Astrocyte (in vitro differentiated cells and primary cell): ENCODE data around the gene PIBF1. TPM values are rescaled to one million over a fixed set of nuclear protein-coding genes. Genes with fewer than 3 reads are reported as not detected.
"Not testable (repeated sequence)": the region's sequence is repeated elsewhere in the genome, so short reads cannot be mapped to it uniquely, and the experiment has no call there.

Source experiments
- DNase-seq: peaks from one replicate; pipeline ENCODE4 v3.0.0-alpha.2; 2010; ENCODE audit warnings: low read depth
- FAIRE-seq: peaks from 2 replicates; lab custom pipeline; 2011; peaks lifted over from hg19 to GRCh38; lab: Jason Lieb, UNC
- H2AFZ ChIP-seq: 2 replicates; pipeline ENCODE4 v1.6.0; 2012; ENCODE audit warnings: low read depth, low read length, inconsistent platforms
- H3K27ac ChIP-seq: 2 replicates; pipeline ENCODE4 v1.5.1; 2011; ENCODE audit warnings: low read depth, low read length, inconsistent platforms
- H3K27me3 ChIP-seq: 2 replicates; pipeline ENCODE4 v1.6.0; 2011; ENCODE audit warnings: low read length, inconsistent platforms; ENCODE audit not compliant: insufficient read depth
- H3K36me3 ChIP-seq: 2 replicates; pipeline ENCODE4 v1.5.1; 2011; ENCODE audit warnings: low read length, inconsistent platforms; ENCODE audit not compliant: insufficient read depth
- H3K4me1 ChIP-seq: 2 replicates; pipeline ENCODE4 v1.5.1; 2011; ENCODE audit warnings: low read length, inconsistent platforms; ENCODE audit not compliant: insufficient read depth
- H3K4me2 ChIP-seq: 2 replicates; pipeline ENCODE4 v1.6.0; 2012; ENCODE audit warnings: low read length, inconsistent platforms
- H3K4me3 ChIP-seq: 2 replicates; pipeline ENCODE4 v1.5.1; 2011; ENCODE audit warnings: low read depth, mild to moderate bottlenecking, low read length, inconsistent platforms; ENCODE audit not compliant: insufficient read depth
- H3K79me2 ChIP-seq: 2 replicates; pipeline ENCODE4 v1.6.0; 2012; ENCODE audit warnings: mild to moderate bottlenecking, low read length, inconsistent platforms; ENCODE audit not compliant: insufficient read depth
- H3K9ac ChIP-seq: 2 replicates; pipeline ENCODE4 v1.6.0; 2012; ENCODE audit warnings: mild to moderate bottlenecking, low read length, inconsistent platforms
- H3K9me3 ChIP-seq: 2 replicates; pipeline ENCODE4 v1.5.1; 2012; ENCODE audit warnings: low read depth, mild to moderate bottlenecking, low read length, inconsistent platforms; ENCODE audit not compliant: insufficient read depth
- H4K20me1 ChIP-seq: 2 replicates; pipeline ENCODE4 v1.6.0; 2012; ENCODE audit warnings: low read length, inconsistent platforms; ENCODE audit not compliant: insufficient read depth
- H3K27ac Mint-ChIP-seq: one replicate; pipeline ENCODE4 v1.8.0; 2021; ENCODE audit warnings: mild to moderate bottlenecking, mixed read lengths; ENCODE audit not compliant: unreplicated experiment
- H3K27me3 Mint-ChIP-seq: one replicate; pipeline ENCODE4 v1.8.0; 2021; ENCODE audit warnings: low read depth, mixed read lengths; ENCODE audit not compliant: unreplicated experiment
- H3K36me3 Mint-ChIP-seq: one replicate; pipeline ENCODE4 v1.8.0; 2021; ENCODE audit warnings: low read depth, mixed read lengths; ENCODE audit not compliant: unreplicated experiment
- H3K4me1 Mint-ChIP-seq: one replicate; pipeline ENCODE4 v1.8.0; 2021; ENCODE audit warnings: low read depth, mixed read lengths; ENCODE audit not compliant: unreplicated experiment
- H3K4me3 Mint-ChIP-seq: one replicate; pipeline ENCODE4 v1.8.0; 2021; ENCODE audit warnings: mild to moderate bottlenecking, moderate library complexity, mixed read lengths; ENCODE audit not compliant: unreplicated experiment
- H3K9me3 Mint-ChIP-seq: one replicate; pipeline ENCODE4 v1.8.0; 2021; ENCODE audit warnings: mild to moderate bottlenecking, mixed read lengths; ENCODE audit not compliant: unreplicated experiment
- CTCF ChIP-seq: IDR thresholded peaks from 2 replicates; pipeline ENCODE4 v1.5.1; 2011; ENCODE audit warnings: low read depth, mild to moderate bottlenecking, inconsistent platforms, low read length, moderate library complexity; ENCODE audit not compliant: insufficient read depth
- EZH2 ChIP-seq: IDR thresholded peaks from 2 replicates; pipeline ENCODE4 v1.6.1; 2012; ENCODE audit warnings: mild to moderate bottlenecking, low read length, inconsistent platforms; ENCODE audit not compliant: insufficient read depth
- total RNA-seq: library from RNA; stranded (reverse); gene quantifications from 2 replicates; pipeline ENCODE4 v1.2.1, GENCODE V29; 2021

Gene PIBF1
- total RNA-seq, 1 donor from 2014 or later: 19.3 TPM

GRCh38 chr13:73040484-73040883 is 258.6 kb downstream of the PIBF1 start:
- Histone ChIP-seq H4K20me1 (no peaks in the 10 kb centered on the region), H3K9ac (no peak overlapping the region), H2AFZ (no peak overlapping the region), H3K9me3 (no peaks in the 10 kb centered on the region), H3K4me3 (no peak overlapping the region), H3K36me3 (no peaks in the 10 kb centered on the region), H3K4me1 (no peaks in the 10 kb centered on the region), H3K4me2 (no peak overlapping the region), H3K79me2 (no peaks in the 10 kb centered on the region), H3K27me3 (no peaks in the 10 kb centered on the region), H3K27ac (no peak overlapping the region)
- Mint-ChIP-seq H3K9me3 (no peaks in the 10 kb centered on the region), H3K36me3 (no peaks in the 10 kb centered on the region), H3K4me1 (no peaks in the 10 kb centered on the region), H3K27me3 (no peaks in the 10 kb centered on the region), H3K4me3 (no peak overlapping the region), H3K27ac (no peak overlapping the region)
- DNase-seq (no peak), FAIRE-seq (no peak)
- TF ChIP-seq CTCF (no peak), EZH2 (no peak)

- H3K79me2 ChIP-seq: no peaks in the 10 kb centered on the region
- no peak overlapping the region for H3K27ac ChIP-seq
- no peak overlapping the region for H3K4me2 ChIP-seq
- no peak overlapping the region for H2AFZ ChIP-seq
- no peak overlapping the region for H3K9ac ChIP-seq
- Mint-ChIP-seq H3K4me3 (no peak overlapping the region), H3K27ac (no peak overlapping the region), H3K4me1 (no peaks in the 10 kb centered on the region), H3K27me3 (no peaks in the 10 kb centered on the region), H3K9me3 (no peaks in the 10 kb centered on the region), H3K36me3 (no peaks in the 10 kb centered on the region)
- no peak for TF ChIP-seq EZH2
- TF ChIP-seq CTCF: no peak
- H3K4me1 ChIP-seq: no peaks in the 10 kb centered on the region
- FAIRE-seq: no peak
- no peaks in the 10 kb centered on the region for H3K36me3 ChIP-seq
- no peaks in the 10 kb centered on the region for H3K9me3 ChIP-seq
- no peaks in the 10 kb centered on the region for H3K27me3 ChIP-seq
- H3K4me3 ChIP-seq: no peak overlapping the region
- DNase-seq: no peak
- H4K20me1 ChIP-seq: no peaks in the 10 kb centered on the region
Measured at GRCh38 chr13:73040968-73041596, 259.1 kb downstream of the PIBF1 start.

GRCh38 chr13:73045031-73045430 is 263.1 kb downstream of the PIBF1 start:
- no peaks in the 10 kb centered on the region for H3K27me3 ChIP-seq
- no peaks in the 10 kb centered on the region for H4K20me1 ChIP-seq
- Mint-ChIP-seq H3K4me3 (no peak overlapping the region), H3K4me1 (no peaks in the 10 kb centered on the region), H3K27me3 (no peaks in the 10 kb centered on the region), H3K36me3 (no peaks in the 10 kb centered on the region), H3K9me3 (no peaks in the 10 kb centered on the region), H3K27ac (no peak overlapping the region)
- no peaks in the 10 kb centered on the region for H3K36me3 ChIP-seq
- no peak overlapping the region for H3K27ac ChIP-seq
- TF ChIP-seq CTCF (no peak), EZH2 (no peak)
- no peaks in the 10 kb centered on the region for H3K79me2 ChIP-seq
- no peaks in the 10 kb centered on the region for H3K9me3 ChIP-seq
- no peak overlapping the region for H3K9ac ChIP-seq
- no peaks in the 10 kb centered on the region for H3K4me1 ChIP-seq
- no peak overlapping the region for H2AFZ ChIP-seq
- no peak for DNase-seq
- H3K4me2 ChIP-seq: no peak overlapping the region
- FAIRE-seq: no peak
- no peak overlapping the region for H3K4me3 ChIP-seq

GRCh38 chr13:73048615-73049014 is 266.7 kb downstream of the PIBF1 start:
- H3K27ac Mint-ChIP-seq, H3K27me3 Mint-ChIP-seq, FAIRE-seq, H4K20me1 ChIP-seq, H3K4me3 ChIP-seq, H3K36me3 ChIP-seq, H3K79me2 ChIP-seq, H3K9ac ChIP-seq, H3K4me1 Mint-ChIP-seq, H3K4me2 ChIP-seq, H3K36me3 Mint-ChIP-seq, H3K27me3 ChIP-seq, H2AFZ ChIP-seq, H3K4me1 ChIP-seq, H3K9me3 Mint-ChIP-seq, H3K27ac ChIP-seq, H3K9me3 ChIP-seq, DNase-seq, H3K4me3 Mint-ChIP-seq: not testable (repeated sequence)
